A172 (cell line): ENCODE data around the gene PRRC2C. TPM values are rescaled to one million over a fixed set of nuclear protein-coding genes. Genes with fewer than 3 reads are reported as not detected.
"Not testable (repeated sequence)": the region's sequence is repeated elsewhere in the genome, so short reads cannot be mapped to it uniquely, and the experiment has no call there.

ENCODE experiments used
- DNase-seq: peaks from one replicate; pipeline ENCODE4 v3.0.0-alpha.2; 2015; ENCODE audit warnings: low spot score
- total RNA-seq: library from RNA; depleted of rRNA; stranded (reverse); fragments of >200 nt; shearing (Covaris generic); gene quantifications from 2 replicates; pipeline ENCODE4 v1.2.3, GENCODE V29; 2014; rRNA removed

The PRRC2C gene
- 55.8 and 58.1 TPM in 2 replicates for total RNA-seq

DNA sequence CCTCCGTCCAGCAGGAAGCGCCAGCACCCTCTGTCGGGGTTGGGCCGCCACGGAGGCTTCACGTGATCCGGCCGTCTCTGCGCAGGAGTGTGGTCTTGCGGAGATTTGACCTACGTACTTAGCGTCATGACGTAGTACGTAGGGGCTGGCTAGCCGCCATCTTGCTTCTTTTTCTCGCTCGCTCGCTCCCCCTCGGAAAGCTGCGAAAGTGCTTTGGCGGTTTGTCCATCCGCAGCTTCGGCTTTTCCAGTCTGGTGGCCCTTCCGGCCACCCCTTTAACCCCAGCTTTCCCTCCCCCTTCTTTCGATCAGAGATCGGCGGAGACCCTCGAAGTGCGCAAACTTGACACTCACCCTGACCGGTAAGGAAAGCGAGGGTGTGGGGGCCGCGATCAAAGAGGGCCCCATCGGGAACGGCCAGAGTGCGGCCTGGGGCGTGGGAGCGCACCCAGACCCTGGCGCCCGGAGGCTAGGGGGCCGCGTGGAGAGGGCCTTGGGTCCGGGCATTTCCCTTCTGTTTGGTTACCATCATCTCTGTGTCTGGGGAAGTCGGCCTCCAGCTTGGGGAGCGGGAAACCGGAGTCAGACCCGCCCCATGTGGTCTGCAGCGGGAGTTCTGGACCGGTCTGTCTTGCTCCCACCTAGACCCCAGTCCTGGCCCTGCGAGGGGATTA lies at the start of gene PRRC2C:
PRRC2C (plus strand) TSS at position 156 of the 673 bp plus-strand sequence. CDS start 26,559 bp downstream, outside the sequence.
- DNase-seq = peak; percentile 97

DNA sequence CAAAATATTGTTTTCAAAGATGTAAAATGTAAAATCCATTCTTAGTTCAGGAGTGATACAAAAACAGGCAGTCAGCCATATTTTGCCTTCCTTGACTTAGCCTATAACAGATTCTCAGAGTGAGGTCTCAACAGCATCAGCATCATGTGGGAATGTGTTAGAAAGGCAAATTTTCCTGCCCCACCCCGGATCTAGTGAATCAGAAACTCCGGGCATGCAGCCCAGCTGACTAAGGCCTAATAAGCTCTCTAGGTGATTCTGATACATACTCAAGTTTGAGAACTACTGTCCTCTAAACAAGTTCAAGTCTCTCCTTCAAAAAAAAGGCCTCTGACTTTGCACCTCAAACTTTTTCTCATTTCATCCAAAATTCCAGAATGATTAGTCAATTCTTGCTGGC lies 46.9 kb upstream of the PRRC2C start:
- peak; percentile 100 for DNase-seq

DNA sequence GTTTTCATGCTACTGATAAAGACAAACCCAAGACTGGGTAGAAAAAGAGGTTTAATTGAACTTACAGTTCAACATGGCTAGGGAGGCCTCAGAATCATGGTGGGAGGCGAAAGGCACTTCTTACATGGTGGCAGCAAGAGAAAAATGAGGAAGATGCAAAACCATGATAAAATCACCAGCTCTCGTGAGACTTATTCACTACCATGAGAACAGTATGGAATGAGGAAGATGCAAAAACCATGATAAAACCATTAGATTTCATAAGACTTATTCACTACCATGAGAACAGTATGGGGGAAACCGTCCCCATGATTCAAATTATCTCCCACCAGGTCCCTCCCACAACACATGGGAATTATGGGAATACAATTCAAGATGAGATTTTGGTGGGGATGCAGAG lies 45.1 kb upstream of the PRRC2C start:
- not testable (repeated sequence) for DNase-seq

DNA sequence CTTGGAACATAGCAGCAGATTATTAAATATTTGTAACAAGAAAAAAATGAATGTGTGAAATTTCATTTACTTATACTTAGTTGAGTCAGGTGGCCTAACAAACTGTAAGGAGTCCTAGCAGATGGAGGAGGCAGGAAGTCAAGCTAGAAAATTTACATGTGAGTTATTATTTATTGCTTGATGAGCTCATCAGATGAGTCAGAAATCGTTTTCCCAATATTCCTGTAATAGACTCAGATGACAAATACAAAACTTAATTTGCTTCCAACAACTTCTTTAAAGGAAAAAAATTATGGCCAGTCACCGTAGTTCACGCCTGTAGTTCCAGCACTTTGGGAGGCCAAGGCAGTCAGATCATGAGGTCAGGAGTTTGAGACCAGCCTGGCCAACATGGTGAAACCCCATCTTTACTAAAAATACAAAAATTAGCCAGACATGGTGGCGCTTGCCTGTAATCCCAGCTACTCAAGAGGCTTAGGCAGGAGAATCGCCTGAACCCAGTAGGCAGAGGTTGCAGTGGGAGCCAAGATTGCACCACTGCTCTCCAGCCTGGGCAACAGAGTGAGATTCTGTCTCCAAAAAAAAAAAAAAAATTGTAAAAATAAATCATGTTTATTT lies 43.9 kb upstream of the PRRC2C start:
- peak; percentile 92 for DNase-seq

GRCh38 chr1:171446386-171446785 lies 38.9 kb upstream of the PRRC2C start:
- no peak for DNase-seq

GRCh38 chr1:171455967-171456366 lies 29.4 kb upstream of the PRRC2C start:
- no peak for DNase-seq

- DNase-seq = no peak
Measured at GRCh38 chr1:171457412-171457811, 27.9 kb upstream of the PRRC2C start.

DNA sequence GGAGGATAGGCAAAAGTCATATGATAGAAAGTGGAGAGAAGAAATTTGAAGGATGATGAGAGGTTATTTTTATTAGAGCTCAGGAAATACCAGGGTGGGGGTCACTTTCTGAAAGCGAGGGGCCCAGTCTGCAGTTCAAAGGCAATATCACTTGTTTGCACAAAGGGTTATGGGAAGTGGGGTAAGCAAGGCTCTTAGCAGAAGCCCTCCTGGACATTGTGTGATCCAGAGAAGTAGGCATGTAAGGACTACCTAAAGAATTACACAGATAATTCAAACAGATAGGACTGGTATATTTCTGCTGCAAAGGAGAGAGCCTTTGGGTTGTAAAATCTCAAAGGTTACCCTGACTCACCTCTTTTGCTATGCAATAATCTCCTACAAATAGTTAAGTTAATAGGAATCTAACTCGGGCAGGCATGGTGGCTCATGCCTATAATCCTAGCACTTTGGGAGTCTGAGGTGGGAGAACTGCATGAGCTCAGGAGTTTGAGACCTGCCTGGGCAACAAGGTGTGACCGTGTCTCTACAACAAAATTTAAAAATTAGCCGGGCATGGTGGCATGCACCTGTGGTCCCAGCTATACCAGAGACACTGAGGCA lies 25.2 kb upstream of the PRRC2C start:
- no peak for DNase-seq

GRCh38 chr1:171467626-171468025 lies 17.7 kb upstream of the PRRC2C start:
- DNase-seq = no peak

GRCh38 chr1:171468120-171468750 lies 17.1 kb upstream of the PRRC2C start:
- DNase-seq = peak; percentile 72

DNA sequence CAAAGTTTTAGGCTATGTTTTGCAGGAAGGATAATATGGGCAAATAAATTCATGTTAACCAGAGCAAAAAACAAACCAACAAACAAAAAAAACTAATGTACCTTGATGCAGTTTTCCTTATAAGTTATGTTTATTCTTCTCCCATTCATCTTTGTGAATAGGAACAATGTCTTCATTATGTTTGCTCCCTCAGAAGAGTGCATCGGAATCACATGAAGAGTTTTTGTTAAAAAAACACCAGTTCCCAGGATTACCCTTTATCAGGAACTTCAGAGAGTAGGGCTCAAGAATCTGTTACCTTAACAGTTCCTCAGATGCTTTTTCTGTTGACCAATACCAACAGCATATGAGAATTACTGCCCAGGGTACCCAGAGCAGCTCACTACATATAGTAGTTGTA lies 14.6 kb upstream of the PRRC2C start:
- no peak for DNase-seq

GRCh38 chr1:171472183-171472647 lies 13.1 kb upstream of the PRRC2C start:
- no peak for DNase-seq

- DNase-seq = no peak
Measured at GRCh38 chr1:171476829-171477228, 8.5 kb upstream of the PRRC2C start.

- no peak for DNase-seq
Measured at GRCh38 chr1:171477804-171478203, 7.5 kb upstream of the PRRC2C start.

DNA sequence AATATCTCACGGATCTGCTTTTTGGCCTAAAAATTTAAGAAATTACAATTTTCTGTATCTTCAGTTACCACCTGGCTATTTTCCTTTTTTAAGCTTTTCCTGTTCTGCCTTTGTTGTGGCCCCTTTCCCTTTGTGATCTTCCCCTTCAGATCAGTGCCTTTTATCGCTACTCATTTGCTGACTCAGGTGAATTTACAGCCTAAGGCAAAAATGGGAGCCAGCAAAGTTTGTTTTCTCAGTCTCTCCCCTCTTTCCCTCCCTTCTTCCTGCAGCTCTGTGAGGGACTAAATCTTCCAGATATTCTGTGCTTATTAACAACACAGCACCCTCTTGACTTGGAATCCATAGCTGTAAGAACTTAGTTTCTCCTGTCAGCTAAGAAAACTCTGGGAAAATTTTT lies 5.3 kb upstream of the PRRC2C start:
- DNase-seq = no peak

DNA sequence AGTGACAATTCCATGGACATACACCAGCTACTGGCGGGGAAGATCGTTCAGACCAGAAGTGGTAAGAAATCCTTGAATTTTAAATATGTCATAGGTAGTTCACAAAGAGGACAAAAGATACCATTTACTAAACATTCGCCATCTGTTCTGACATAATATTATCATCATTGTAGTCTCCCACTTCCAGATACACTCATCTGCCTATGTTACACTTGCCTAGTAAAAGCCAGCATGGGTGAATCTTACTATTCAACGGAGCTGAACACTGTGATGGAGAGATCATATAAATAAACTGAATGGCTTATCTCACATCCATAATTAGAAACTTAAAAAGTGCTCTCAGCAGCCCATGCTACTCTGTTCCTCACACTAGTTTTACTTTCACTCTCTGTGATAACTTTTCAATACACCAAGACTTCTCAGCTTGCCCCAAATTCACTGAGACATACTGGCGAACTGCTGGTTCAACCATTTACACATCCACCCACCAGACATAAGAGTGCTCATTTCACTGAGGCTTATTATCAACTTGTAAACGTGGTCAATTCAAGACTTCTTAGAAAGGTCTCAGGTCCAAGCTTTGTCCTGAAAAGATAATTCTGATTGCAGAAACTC lies 463 bp upstream of the PRRC2C start:
- no peak for DNase-seq

DNA sequence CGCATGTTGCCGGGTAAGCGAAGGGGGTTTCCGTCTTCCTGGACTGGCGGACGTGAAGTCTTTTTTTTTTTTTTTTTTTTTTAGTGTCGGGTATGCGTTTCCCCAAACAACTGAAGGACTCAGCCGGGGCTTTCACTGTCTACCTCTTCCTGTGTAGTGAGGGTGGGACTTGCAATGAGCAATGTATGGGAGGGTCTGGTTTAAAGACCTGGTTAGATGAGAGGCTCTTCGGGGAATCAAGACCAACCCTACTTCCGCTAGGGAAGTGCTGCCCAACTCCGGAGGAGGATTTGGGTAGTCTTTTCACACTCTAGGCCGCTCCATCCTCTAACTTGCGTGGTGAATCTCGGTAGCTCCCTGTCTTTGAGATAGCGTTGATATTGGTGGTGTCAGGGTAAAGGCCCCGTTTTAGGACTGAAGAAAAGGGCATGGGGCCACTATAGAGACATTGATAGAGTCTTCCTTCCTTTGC lies 754 bp downstream of the PRRC2C start:
- peak; percentile 70 for DNase-seq

DNA sequence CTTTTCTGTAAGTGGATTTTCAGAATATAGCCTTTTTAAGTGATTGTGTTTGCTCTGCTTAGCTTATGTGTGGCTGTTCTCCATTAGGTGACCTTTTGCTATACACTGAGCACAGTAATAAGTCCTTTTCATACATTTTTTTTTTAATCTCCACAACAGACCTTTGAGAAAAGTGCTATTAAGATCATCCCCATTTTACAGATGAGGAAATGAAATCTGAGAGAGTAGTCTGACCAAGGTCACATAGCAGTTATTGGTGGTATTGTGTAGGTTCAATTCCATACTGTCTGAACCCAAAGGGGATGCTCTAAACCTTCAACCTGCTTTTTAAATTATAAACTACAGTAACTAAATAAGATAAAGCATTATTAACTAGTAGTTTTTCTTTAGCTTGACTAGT lies 1.7 kb downstream of the PRRC2C start:
- no peak for DNase-seq

- no peak for DNase-seq
Measured at GRCh38 chr1:171488190-171488929, 3.0 kb downstream of the PRRC2C start.

DNA sequence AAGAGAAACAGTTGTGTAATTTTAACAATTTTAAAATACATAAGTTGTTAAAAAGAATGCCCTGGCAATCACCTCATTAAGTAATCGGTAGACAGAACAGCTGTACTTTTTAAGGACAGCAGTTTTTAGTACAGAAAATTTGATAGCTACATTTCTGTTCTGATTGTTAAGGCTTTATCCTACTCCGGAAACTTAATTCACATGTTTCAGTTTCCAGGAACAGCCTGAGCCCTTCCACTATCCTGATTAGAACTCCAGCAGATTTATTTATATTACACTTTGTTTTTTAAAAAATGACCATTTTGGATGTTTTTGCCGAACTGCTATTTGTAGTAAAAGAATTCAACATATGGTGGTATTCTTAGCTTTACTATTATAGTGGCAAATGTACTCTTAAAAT lies 8.7 kb downstream of the PRRC2C start:
- DNase-seq = no peak

- no peak for DNase-seq
Measured at GRCh38 chr1:171495444-171495843, 10.1 kb downstream of the PRRC2C start.
